ENCODE data around the gene DLL3.

Gene DLL3

DNA sequence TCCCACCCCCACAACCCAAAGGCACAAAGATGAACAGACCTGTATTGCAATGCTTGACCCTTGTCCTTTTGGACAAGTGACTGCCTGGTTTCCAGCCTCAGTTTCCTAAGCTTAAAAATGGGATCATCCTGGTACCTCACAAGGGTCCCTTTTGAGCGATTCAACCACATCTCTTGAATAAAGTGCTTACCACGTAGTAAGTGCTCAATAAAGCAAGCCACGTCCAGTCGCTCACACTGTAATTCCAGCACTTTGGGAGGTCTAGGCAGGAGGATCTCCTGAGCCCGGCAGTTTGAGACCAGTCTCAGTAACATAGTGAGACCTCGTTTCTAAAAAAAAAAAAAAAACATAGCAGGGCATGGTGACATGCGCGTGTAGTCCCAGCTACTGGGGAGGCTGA is 1.2 kb downstream of the DLL3 start:
- Histone ChIP-seq H4K91ac (ENCODE audit: low read length) (no peak overlapping the region), H3K4me1 (ENCODE audit: control insufficient read depth, insufficient read depth, low read depth, low read length) (peaks cover 24% of the 10 kb centered on the region), H2AK5ac (ENCODE audit: low read length, severe bottlenecking) (no peak overlapping the region), H3K4ac (ENCODE audit: low read depth in 1 of 2, low read length in 2 of 2) (no peak overlapping the region), H3K23ac (ENCODE audit: low read length in 2 of 2) (no peak overlapping the region), H2AFZ (ENCODE audit: low read depth, low read length) (no peak overlapping the region), H3K79me1 (replicated peaks; ENCODE audit: low read length, poor library complexity, severe bottlenecking) (no peaks in the 10 kb centered on the region), H3K4me3 (ENCODE audit: insufficient read depth in 1 of 2, low read depth in 1 of 2, low read length in 2 of 2) (no peak overlapping the region), H4K8ac (ENCODE audit: low read length) (no peak overlapping the region), H2BK5ac (ENCODE audit: low read depth, low read length, poor library complexity, severe bottlenecking) (no peak overlapping the region), H3K27ac (ENCODE audit: low read length, poor library complexity, severe bottlenecking) (no peak overlapping the region), H3K9me3 (ENCODE audit: control insufficient read depth, low read length) (no peaks in the 10 kb centered on the region), H2BK15ac (ENCODE audit: low read depth, poor library complexity, severe bottlenecking) (no peak overlapping the region), H3K14ac (ENCODE audit: low read length in 2 of 2) (no peak overlapping the region), H3K27me3 (ENCODE audit: control insufficient read depth in 1 of 2, insufficient read depth in 1 of 2, low read length in 2 of 2) (peaks cover 66 to 81% of the 10 kb centered on the region in 2 experiments), H3K9ac (ENCODE audit: low read length) (no peak overlapping the region), H3K36me3 (ENCODE audit: control insufficient read depth in 1 of 2, insufficient read depth in 2 of 2, low read depth in 1 of 2, low read length in 2 of 2) (no peaks in the 10 kb centered on the region), H2BK12ac (ENCODE audit: low read length in 2 of 2) (no peak overlapping the region), H3K4me2 (ENCODE audit: low read length, poor library complexity, severe bottlenecking) (no peak overlapping the region), H2BK120ac (ENCODE audit: low read depth, low read length) (no peak overlapping the region), H3K18ac (ENCODE audit: low read depth in 1 of 2, low read length in 2 of 2) (no peak overlapping the region)
- DNase-seq, result no peak
- WGBS, result 92% methylated on average over 8 of the region's 8 CpGs

- Histone ChIP-seq H3K4me1 (ENCODE audit: control insufficient read depth, insufficient read depth, low read depth, low read length) (peaks cover 24% of the 10 kb centered on the region), H3K27ac (ENCODE audit: low read length, poor library complexity, severe bottlenecking) (no peak overlapping the region), H3K23ac (ENCODE audit: low read length in 2 of 2) (no peak overlapping the region), H2BK5ac (ENCODE audit: low read depth, low read length, poor library complexity, severe bottlenecking) (no peak overlapping the region), H4K91ac (ENCODE audit: low read length) (no peak overlapping the region), H3K36me3 (ENCODE audit: control insufficient read depth in 1 of 2, insufficient read depth in 2 of 2, low read depth in 1 of 2, low read length in 2 of 2) (no peaks in the 10 kb centered on the region), H3K4me2 (ENCODE audit: low read length, poor library complexity, severe bottlenecking) (no peak overlapping the region), H2BK12ac (ENCODE audit: low read length in 2 of 2) (no peak overlapping the region), H3K4ac (ENCODE audit: low read depth in 1 of 2, low read length in 2 of 2) (no peak overlapping the region), H3K27me3 (ENCODE audit: control insufficient read depth in 1 of 2, insufficient read depth in 1 of 2, low read length in 2 of 2) (peaks cover 67 to 86% of the 10 kb centered on the region in 2 experiments), H2BK120ac (ENCODE audit: low read depth, low read length) (no peak overlapping the region), H3K18ac (ENCODE audit: low read depth in 1 of 2, low read length in 2 of 2) (no peak overlapping the region), H3K79me1 (replicated peaks; ENCODE audit: low read length, poor library complexity, severe bottlenecking) (no peaks in the 10 kb centered on the region), H3K9me3 (ENCODE audit: control insufficient read depth, low read length) (no peaks in the 10 kb centered on the region), H3K14ac (ENCODE audit: low read length in 2 of 2) (no peak overlapping the region), H3K9ac (ENCODE audit: low read length) (no peak overlapping the region), H2AFZ (ENCODE audit: low read depth, low read length) (no peak overlapping the region), H3K4me3 (ENCODE audit: insufficient read depth in 1 of 2, low read depth in 1 of 2, low read length in 2 of 2) (no peak overlapping the region), H4K8ac (ENCODE audit: low read length) (no peak overlapping the region), H2BK15ac (ENCODE audit: low read depth, poor library complexity, severe bottlenecking) (no peak overlapping the region), H2AK5ac (ENCODE audit: low read length, severe bottlenecking) (no peak overlapping the region)
- 69% methylated on average over 4 of the region's 4 CpGs for WGBS
- no peak for DNase-seq
Observed at GRCh38 chr19:39500543-39500942, 1.8 kb downstream of the DLL3 start.

- H3K14ac ChIP-seq (ENCODE audit: low read length in 2 of 2), result no peak overlapping the region
- 72% methylated on average over 5 of the region's 5 CpGs for WGBS
Observed at GRCh38 chr19:39501340-39501739, 2.6 kb downstream of the DLL3 start.

DNA sequence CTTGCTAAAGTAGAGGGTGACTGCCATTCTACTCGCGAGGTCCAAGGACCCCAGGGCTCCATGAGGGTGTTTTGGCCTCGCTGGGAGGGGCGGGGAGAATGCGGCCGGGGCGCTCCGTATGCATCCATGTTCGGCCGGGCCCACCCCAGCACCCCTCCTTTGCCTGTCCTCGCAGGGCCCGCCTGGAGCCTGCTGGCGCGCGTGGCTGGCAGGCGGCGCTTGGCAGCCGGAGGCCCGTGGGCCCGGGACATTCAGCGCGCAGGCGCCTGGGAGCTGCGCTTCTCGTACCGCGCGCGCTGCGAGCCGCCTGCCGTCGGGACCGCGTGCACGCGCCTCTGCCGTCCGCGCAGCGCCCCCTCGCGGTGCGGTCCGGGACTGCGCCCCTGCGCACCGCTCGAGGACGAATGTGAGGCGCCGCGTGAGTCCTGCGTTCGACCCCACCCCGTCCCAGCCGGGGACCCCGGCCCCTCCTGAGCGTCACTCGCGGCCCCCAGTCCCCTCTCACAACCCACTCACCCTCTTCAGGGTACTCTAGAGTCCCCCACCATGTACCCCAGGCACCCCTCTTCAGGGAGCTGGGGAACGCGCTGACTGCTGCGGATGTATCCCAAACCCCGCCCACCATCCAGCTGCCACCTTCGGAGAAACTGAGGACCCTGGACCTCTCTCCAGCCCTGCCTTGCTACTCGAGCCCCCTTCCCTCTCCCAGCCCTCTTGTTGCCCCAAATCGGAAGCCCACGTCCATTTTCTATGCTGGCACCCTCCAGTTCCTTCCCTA is 4.1 kb downstream of the DLL3 start:
- no peak overlapping the region for H3K18ac ChIP-seq (ENCODE audit: low read depth in 1 of 2, low read length in 2 of 2)
- H2BK12ac ChIP-seq (ENCODE audit: low read length in 2 of 2), result no peak overlapping the region
- H3K4me1 ChIP-seq (ENCODE audit: control insufficient read depth, insufficient read depth, low read depth, low read length), result peaks cover 31% of the 10 kb centered on the region
- H3K9ac ChIP-seq (ENCODE audit: low read length), result no peak overlapping the region
- no peak overlapping the region for H3K4ac ChIP-seq (ENCODE audit: low read depth in 1 of 2, low read length in 2 of 2)
- no peaks in the 10 kb centered on the region for H3K36me3 ChIP-seq (ENCODE audit: control insufficient read depth in 1 of 2, insufficient read depth in 2 of 2, low read depth in 1 of 2, low read length in 2 of 2)
- no peak overlapping the region for H3K4me3 ChIP-seq (ENCODE audit: insufficient read depth in 1 of 2, low read depth in 1 of 2, low read length in 2 of 2)
- no peak overlapping the region for H2BK15ac ChIP-seq (ENCODE audit: low read depth, poor library complexity, severe bottlenecking)
- H3K4me2 ChIP-seq (ENCODE audit: low read length, poor library complexity, severe bottlenecking), result no peak overlapping the region
- H2BK5ac ChIP-seq (ENCODE audit: low read depth, low read length, poor library complexity, severe bottlenecking), result no peak overlapping the region
- H2AFZ ChIP-seq (ENCODE audit: low read depth, low read length), result no peak overlapping the region
- no peak overlapping the region for H2AK5ac ChIP-seq (ENCODE audit: low read length, severe bottlenecking)
- no peak overlapping the region for H3K23ac ChIP-seq (ENCODE audit: low read length in 2 of 2)
- H3K14ac ChIP-seq (ENCODE audit: low read length in 2 of 2), result no peak overlapping the region
- H3K27me3 ChIP-seq (ENCODE audit: control insufficient read depth in 1 of 2, insufficient read depth in 1 of 2, low read length in 2 of 2), result peaks cover 66 to 80% of the 10 kb centered on the region in 2 experiments
- 33% methylated on average over 43 of the region's 69 CpGs for WGBS
- H2BK120ac ChIP-seq (ENCODE audit: low read depth, low read length), result no peak overlapping the region
- peak overlapping the region; percentile 21 for H4K8ac ChIP-seq (ENCODE audit: low read length)
- H3K27ac ChIP-seq (ENCODE audit: low read length, poor library complexity, severe bottlenecking), result no peak overlapping the region
- no peak overlapping the region for H4K91ac ChIP-seq (ENCODE audit: low read length)
- peak; percentile 53 for DNase-seq
- H3K79me1 ChIP-seq (replicated peaks; ENCODE audit: low read length, poor library complexity, severe bottlenecking), result no peaks in the 10 kb centered on the region
- no peaks in the 10 kb centered on the region for H3K9me3 ChIP-seq (ENCODE audit: control insufficient read depth, low read length)

More at GRCh38 chr19:39501340-39501739, 2.6 kb downstream of the DLL3 start:
- Histone ChIP-seq H3K18ac (ENCODE audit: low read depth in 1 of 2, low read length in 2 of 2) (no peak overlapping the region), H2AK5ac (ENCODE audit: low read length, severe bottlenecking) (no peak overlapping the region), H3K27me3 (ENCODE audit: control insufficient read depth in 1 of 2, insufficient read depth in 1 of 2, low read length in 2 of 2) (peaks cover 66 to 81% of the 10 kb centered on the region in 2 experiments), H3K9ac (ENCODE audit: low read length) (no peak overlapping the region), H3K79me1 (replicated peaks; ENCODE audit: low read length, poor library complexity, severe bottlenecking) (no peaks in the 10 kb centered on the region), H3K36me3 (ENCODE audit: control insufficient read depth in 1 of 2, insufficient read depth in 2 of 2, low read depth in 1 of 2, low read length in 2 of 2) (no peaks in the 10 kb centered on the region), H3K4me1 (ENCODE audit: control insufficient read depth, insufficient read depth, low read depth, low read length) (peaks cover 24% of the 10 kb centered on the region), H3K27ac (ENCODE audit: low read length, poor library complexity, severe bottlenecking) (no peak overlapping the region), H2BK5ac (ENCODE audit: low read depth, low read length, poor library complexity, severe bottlenecking) (no peak overlapping the region), H4K8ac (ENCODE audit: low read length) (no peak overlapping the region), H3K9me3 (ENCODE audit: control insufficient read depth, low read length) (no peaks in the 10 kb centered on the region), H2AFZ (ENCODE audit: low read depth, low read length) (no peak overlapping the region), H3K23ac (ENCODE audit: low read length in 2 of 2) (no peak overlapping the region), H4K91ac (ENCODE audit: low read length) (no peak overlapping the region), H3K4me2 (ENCODE audit: low read length, poor library complexity, severe bottlenecking) (no peak overlapping the region), H3K4me3 (ENCODE audit: insufficient read depth in 1 of 2, low read depth in 1 of 2, low read length in 2 of 2) (no peak overlapping the region), H2BK15ac (ENCODE audit: low read depth, poor library complexity, severe bottlenecking) (no peak overlapping the region), H2BK12ac (ENCODE audit: low read length in 2 of 2) (no peak overlapping the region), H3K4ac (ENCODE audit: low read depth in 1 of 2, low read length in 2 of 2) (no peak overlapping the region), H2BK120ac (ENCODE audit: low read depth, low read length) (no peak overlapping the region)
- DNase-seq, result no peak

Measured in mesenchymal stem cell (in vitro differentiated cells and primary cell).